ENCODE results near the gene CDH9.

CDH9 gene

GRCh38 chr5:26981750-26982149 lies 56.6 kb downstream of the CDH9 start:
- DNase-seq (ENCODE audit: low read depth), result no peak
- H3K4me3 ChIP-seq (ENCODE audit: control insufficient read depth, low read depth, low read length), result no peak overlapping the region
- TF ChIP-seq CTCF (IDR thresholded peaks at IDR 0.05; ENCODE audit: control insufficient read depth, insufficient read depth, low read depth, low read length, missing control alignments), result no peak

- no peak for TF ChIP-seq CTCF (IDR thresholded peaks at IDR 0.05; ENCODE audit: control insufficient read depth, insufficient read depth, low read depth, low read length, missing control alignments)
- H3K4me3 ChIP-seq (ENCODE audit: control insufficient read depth, low read depth, low read length), result no peak overlapping the region
- DNase-seq (ENCODE audit: low read depth), result no peak
Measured at GRCh38 chr5:26959290-26959689, 79.1 kb downstream of the CDH9 start.

- DNase-seq (ENCODE audit: low read depth), result no peak
- TF ChIP-seq CTCF (IDR thresholded peaks at IDR 0.05; ENCODE audit: control insufficient read depth, insufficient read depth, low read depth, low read length, missing control alignments), result no peak
- no peak overlapping the region for H3K4me3 ChIP-seq (ENCODE audit: control insufficient read depth, low read depth, low read length)
Measured at GRCh38 chr5:26955161-26955560, 83.2 kb downstream of the CDH9 start.

- DNase-seq (ENCODE audit: low read depth), result no peak
- no peak for TF ChIP-seq CTCF (IDR thresholded peaks at IDR 0.05; ENCODE audit: control insufficient read depth, insufficient read depth, low read depth, low read length, missing control alignments)
- no peak overlapping the region for H3K4me3 ChIP-seq (ENCODE audit: control insufficient read depth, low read depth, low read length)
Measured at GRCh38 chr5:26948921-26949320, 89.5 kb downstream of the CDH9 start.

DNA sequence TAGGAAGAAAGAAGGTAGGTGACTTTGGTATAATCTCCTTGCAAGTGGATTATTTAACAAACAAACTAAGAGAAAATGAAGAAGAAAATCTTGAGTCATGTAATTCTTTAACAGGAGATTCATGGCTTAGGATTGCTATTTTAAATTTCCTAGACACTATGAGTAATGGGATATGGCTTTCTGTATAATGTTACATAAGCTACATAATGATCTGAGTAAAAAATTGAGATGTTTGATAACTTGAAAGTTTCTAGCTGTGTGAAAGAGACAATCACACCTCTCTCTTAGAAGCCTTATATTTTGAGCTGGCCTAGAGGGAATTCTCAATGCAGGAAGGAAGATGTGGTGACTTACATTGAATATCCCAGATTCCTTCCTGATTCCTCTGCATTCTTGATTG lies 92.5 kb downstream of the CDH9 start:
- no peak for DNase-seq (ENCODE audit: low read depth)

GRCh38 chr5:26942481-26942880 lies 95.9 kb downstream of the CDH9 start:
- DNase-seq (ENCODE audit: low read depth), result no peak
- no peak for TF ChIP-seq CTCF (IDR thresholded peaks at IDR 0.05; ENCODE audit: control insufficient read depth, insufficient read depth, low read depth, low read length, missing control alignments)

More for the DNA sequence above, 92.5 kb downstream of the CDH9 start:
- no peak for TF ChIP-seq CTCF (IDR thresholded peaks at IDR 0.05; ENCODE audit: control insufficient read depth, insufficient read depth, low read depth, low read length, missing control alignments)
- no peak overlapping the region for H3K4me3 ChIP-seq (ENCODE audit: control insufficient read depth, low read depth, low read length)

DNA sequence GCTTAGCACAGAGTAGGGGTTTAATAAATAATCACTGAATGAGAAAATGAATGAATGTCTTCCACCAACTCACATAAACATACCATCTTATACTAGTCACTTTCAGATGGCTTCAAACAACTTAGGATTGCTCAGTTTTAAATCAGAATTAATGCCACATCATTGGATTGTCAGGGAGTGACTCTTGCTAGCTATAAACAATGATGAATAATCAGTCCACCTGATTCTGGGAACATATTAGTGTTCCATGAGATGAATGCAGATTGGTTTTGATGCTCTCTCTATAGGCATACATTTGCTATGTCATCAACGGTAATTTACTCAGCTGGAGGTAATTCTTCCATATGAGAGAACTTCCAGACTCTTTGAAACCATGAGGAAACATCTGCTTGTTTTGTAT lies 97.4 kb downstream of the CDH9 start:
- no peak for DNase-seq (ENCODE audit: low read depth)
- TF ChIP-seq CTCF (IDR thresholded peaks at IDR 0.05; ENCODE audit: control insufficient read depth, insufficient read depth, low read depth, low read length, missing control alignments), result no peak
- no peak overlapping the region for H3K4me3 ChIP-seq (ENCODE audit: control insufficient read depth, low read depth, low read length)

More at GRCh38 chr5:26942481-26942880, 95.9 kb downstream of the CDH9 start:
- H3K4me3 ChIP-seq (ENCODE audit: control insufficient read depth, low read depth, low read length), result no peak overlapping the region

Data from AG09309 (cell line).